NCI-H146 (cell line): ENCODE measurements around the gene LSM12.
"Not testable (repeated sequence)": the region's sequence is repeated elsewhere in the genome, so short reads cannot be mapped to it uniquely, and the experiment has no call there.

Experiments used
- DNase-seq: peaks from one replicate; lab custom pipeline; 2025; lab: John Stamatoyannopoulos, UW

Gene LSM12

GRCh38 chr17:44044071-44044470 lies 22.4 kb downstream of the LSM12 start:
- no peak for DNase-seq

- no peak for DNase-seq
Observed at GRCh38 chr17:44043272-44043696, 23.2 kb downstream of the LSM12 start.

- DNase-seq, result no peak
Observed at GRCh38 chr17:44039829-44040635, 26.4 kb downstream of the LSM12 start.

GRCh38 chr17:44038604-44039011 lies 27.9 kb downstream of the LSM12 start:
- no peak for DNase-seq

GRCh38 chr17:44037471-44037870 lies 29.0 kb downstream of the LSM12 start:
- DNase-seq, result no peak

- not testable (repeated sequence) for DNase-seq
Observed at GRCh38 chr17:44034688-44035087, 31.8 kb downstream of the LSM12 start.

GRCh38 chr17:44033861-44034408 lies 32.5 kb downstream of the LSM12 start:
- no peak for DNase-seq

GRCh38 chr17:44030482-44030881 lies 36.0 kb downstream of the LSM12 start:
- no peak for DNase-seq

GRCh38 chr17:44029736-44030135 lies 36.7 kb downstream of the LSM12 start:
- DNase-seq, result no peak

GRCh38 chr17:44024853-44025252 lies 41.6 kb downstream of the LSM12 start:
- no peak for DNase-seq

- no peak for DNase-seq
Observed at GRCh38 chr17:44024271-44024663, 42.2 kb downstream of the LSM12 start.

- no peak for DNase-seq
Observed at GRCh38 chr17:44023545-44024270, 42.8 kb downstream of the LSM12 start.

- no peak for DNase-seq
Observed at GRCh38 chr17:44022246-44022645, 44.2 kb downstream of the LSM12 start.

- not testable (repeated sequence) for DNase-seq
Observed at GRCh38 chr17:44021227-44021626, 45.2 kb downstream of the LSM12 start.

GRCh38 chr17:44014437-44015172 lies 51.9 kb downstream of the LSM12 start, which contains the start of gene TMEM101:
Gene TMEM101 (minus strand): TSS chr17:44014963. CDS start chr17:44014952, 11 bp downstream.
- DNase-seq, result peak; percentile 93

GRCh38 chr17:44014133-44014436 lies 52.4 kb downstream of the LSM12 start:
- no peak for DNase-seq

- DNase-seq, result no peak
Observed at GRCh38 chr17:44012874-44013273, 53.6 kb downstream of the LSM12 start.

GRCh38 chr17:44012391-44012790 lies 54.1 kb downstream of the LSM12 start:
- no peak for DNase-seq

GRCh38 chr17:44011876-44012275 lies 54.6 kb downstream of the LSM12 start:
- no peak for DNase-seq

GRCh38 chr17:44010966-44011647 lies 55.4 kb downstream of the LSM12 start:
- no peak for DNase-seq

- no peak for DNase-seq
Observed at GRCh38 chr17:44008205-44008909, 58.1 kb downstream of the LSM12 start.
